Fibroblast of the aortic adventitia (primary cell): ENCODE data around the gene EHD1. TPM values are rescaled to one million over a fixed set of nuclear protein-coding genes. Genes with fewer than 3 reads are reported as not detected.
"Not testable (repeated sequence)": the region's sequence is repeated elsewhere in the genome, so short reads cannot be mapped to it uniquely, and the experiment has no call there.

Source experiments
- DNase-seq: peaks from one replicate; pipeline ENCODE4 v3.0.0-alpha.2; 2010; ENCODE audit warnings: low read depth
- H3K4me3 ChIP-seq: 2 replicates; pipeline ENCODE4 v1.5.1; 2011; ENCODE audit warnings: low read depth, mild to moderate bottlenecking, control low read depth, low read length, moderate library complexity
- CTCF ChIP-seq: IDR thresholded peaks from 2 replicates; pipeline ENCODE4 v1.5.1; 2011; ENCODE audit warnings: mild to moderate bottlenecking, low read length, control low read depth, inconsistent platforms; ENCODE audit not compliant: insufficient read depth
- total RNA-seq: library from RNA; depleted of rRNA; stranded (reverse); fragments of >200 nt; gene quantifications from 2 replicates; pipeline ENCODE4 v1.2.3, GENCODE V29; 2012; ENCODE audit warnings: low replicate concordance

Gene EHD1
- total RNA-seq, 1 donor, result 68.1 TPM

- no peak overlapping the region for H3K4me3 ChIP-seq
- TF ChIP-seq CTCF, result no peak
- no peak for DNase-seq
These were observed 54.8 kb downstream of the EHD1 start for GRCh38 chr11:64823568-64824119.

GRCh38 chr11:64817476-64817875 lies 60.9 kb downstream of the EHD1 start:
- no peak for DNase-seq
- H3K4me3 ChIP-seq, result no peak overlapping the region
- no peak for TF ChIP-seq CTCF

GRCh38 chr11:64815433-64815832 lies 63.0 kb downstream of the EHD1 start:
- H3K4me3 ChIP-seq, DNase-seq: not testable (repeated sequence)

- no peak for DNase-seq
- no peak for TF ChIP-seq CTCF
- H3K4me3 ChIP-seq, result no peak overlapping the region
These were observed 63.7 kb downstream of the EHD1 start for GRCh38 chr11:64814712-64815187.

- no peak for TF ChIP-seq CTCF
- no peak overlapping the region for H3K4me3 ChIP-seq
- DNase-seq, result no peak
These were observed 64.6 kb downstream of the EHD1 start for GRCh38 chr11:64813826-64814225.

GRCh38 chr11:64810891-64811272 lies 67.5 kb downstream of the EHD1 start:
- H3K4me3 ChIP-seq, result peak overlapping the region; percentile 37
- TF ChIP-seq CTCF, result no peak
- no peak for DNase-seq

GRCh38 chr11:64810271-64810890 lies 68.0 kb downstream of the EHD1 start, which contains the start of gene MEN1:
MEN1 (minus strand) TSS chr11:64810551; CDS start chr11:64810109, 442 bp downstream.
- peak; percentile 93 for DNase-seq
- H3K4me3 ChIP-seq, result peak within 1 kb of the TSS; percentile 83
- no peak for TF ChIP-seq CTCF
